Hematopoietic multipotent progenitor cell treated with erythropoietin and hydrocortisone succinate and interleukin-3 and kit ligand, for 8 days (in vitro differentiated cells): ENCODE results near the gene CT83.

Source experiments
- DNase-seq: peaks from one replicate; pipeline ENCODE4 v3.0.0-alpha.2; 2015

Gene CT83

GRCh38 chrX:116462822-116463221 lies at the start of gene CT83:
TSS of gene CT83 (minus strand) at chrX:116462976. CDS start at chrX:116462856, 120 bp downstream.
- no peak for DNase-seq

GRCh38 chrX:116499780-116500179 lies 37.0 kb upstream of the CT83 start:
- DNase-seq = no peak

GRCh38 chrX:116493271-116493670 lies 30.5 kb upstream of the CT83 start:
- no peak for DNase-seq

- no peak for DNase-seq
These were observed 27.3 kb upstream of the CT83 start for GRCh38 chrX:116490104-116490503.

GRCh38 chrX:116480059-116480458 lies 17.3 kb upstream of the CT83 start:
- DNase-seq = no peak

GRCh38 chrX:116449156-116449555 lies 13.6 kb downstream of the CT83 start:
- no peak for DNase-seq

GRCh38 chrX:116436358-116436816 lies 26.4 kb downstream of the CT83 start, which contains the start of gene SLC6A14:
TSS of gene SLC6A14 (plus strand) at chrX:116436606. CDS start at chrX:116436710, 104 bp downstream.
- no peak for DNase-seq

- no peak for DNase-seq
These were observed 27.2 kb downstream of the CT83 start for GRCh38 chrX:116435597-116435996.

GRCh38 chrX:116427978-116428377 lies 34.8 kb downstream of the CT83 start:
- no peak for DNase-seq

- no peak for DNase-seq
These were observed 44.8 kb downstream of the CT83 start for GRCh38 chrX:116417968-116418367.

GRCh38 chrX:116417214-116417613 lies 45.6 kb downstream of the CT83 start:
- no peak for DNase-seq

- no peak for DNase-seq
These were observed 49.5 kb downstream of the CT83 start for GRCh38 chrX:116413273-116413672.
